Measurements from ENCODE around the gene PELO. TPM values are rescaled to one million over a fixed set of nuclear protein-coding genes. Genes with fewer than 3 reads are reported as not detected.
A peak's percentile ranks its signal among the peaks of the same experiment; 100 is the strongest.

The PELO gene
- total RNA-seq, 1 donor from 2014 or later, result 21.3 TPM

DNA sequence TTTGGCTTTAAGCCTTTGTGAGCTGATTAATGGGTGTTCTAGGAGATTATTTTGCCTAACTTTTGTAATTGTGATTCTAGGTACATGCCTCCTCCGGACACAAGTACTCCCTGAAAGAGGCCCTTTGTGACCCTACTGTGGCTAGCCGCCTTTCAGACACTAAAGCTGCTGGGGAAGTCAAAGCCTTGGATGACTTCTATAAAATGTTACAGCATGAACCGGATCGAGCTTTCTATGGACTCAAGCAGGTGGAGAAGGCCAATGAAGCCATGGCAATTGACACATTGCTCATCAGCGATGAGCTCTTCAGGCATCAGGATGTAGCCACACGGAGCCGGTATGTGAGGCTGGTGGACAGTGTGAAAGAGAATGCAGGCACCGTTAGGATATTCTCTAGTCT, 13.6 kb downstream of the PELO start:
- H3K27me3 ChIP-seq (ENCODE audit: control insufficient read depth, insufficient read depth, low read length), result no peaks in the 10 kb centered on the region
- H3K4me3 ChIP-seq (ENCODE audit: low read depth, low read length), result peak overlapping the region; percentile 75
- TF ChIP-seq, protein P1, sequence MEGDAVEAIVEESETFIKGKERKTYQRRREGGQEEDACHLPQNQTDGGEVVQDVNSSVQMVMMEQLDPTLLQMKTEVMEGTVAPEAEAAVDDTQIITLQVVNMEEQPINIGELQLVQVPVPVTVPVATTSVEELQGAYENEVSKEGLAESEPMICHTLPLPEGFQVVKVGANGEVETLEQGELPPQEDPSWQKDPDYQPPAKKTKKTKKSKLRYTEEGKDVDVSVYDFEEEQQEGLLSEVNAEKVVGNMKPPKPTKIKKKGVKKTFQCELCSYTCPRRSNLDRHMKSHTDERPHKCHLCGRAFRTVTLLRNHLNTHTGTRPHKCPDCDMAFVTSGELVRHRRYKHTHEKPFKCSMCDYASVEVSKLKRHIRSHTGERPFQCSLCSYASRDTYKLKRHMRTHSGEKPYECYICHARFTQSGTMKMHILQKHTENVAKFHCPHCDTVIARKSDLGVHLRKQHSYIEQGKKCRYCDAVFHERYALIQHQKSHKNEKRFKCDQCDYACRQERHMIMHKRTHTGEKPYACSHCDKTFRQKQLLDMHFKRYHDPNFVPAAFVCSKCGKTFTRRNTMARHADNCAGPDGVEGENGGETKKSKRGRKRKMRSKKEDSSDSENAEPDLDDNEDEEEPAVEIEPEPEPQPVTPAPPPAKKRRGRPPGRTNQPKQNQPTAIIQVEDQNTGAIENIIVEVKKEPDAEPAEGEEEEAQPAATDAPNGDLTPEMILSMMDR (IDR thresholded peaks at IDR 0.05; ENCODE audit: insufficient read depth, low read length, severe bottlenecking), result no peak
- FAIRE-seq (no peak), DNase-seq (ENCODE audit: low read depth) (no peak)
- peaks cover 2% of the 10 kb centered on the region for H3K36me3 ChIP-seq (ENCODE audit: control insufficient read depth, insufficient read depth, low read length)

DNA sequence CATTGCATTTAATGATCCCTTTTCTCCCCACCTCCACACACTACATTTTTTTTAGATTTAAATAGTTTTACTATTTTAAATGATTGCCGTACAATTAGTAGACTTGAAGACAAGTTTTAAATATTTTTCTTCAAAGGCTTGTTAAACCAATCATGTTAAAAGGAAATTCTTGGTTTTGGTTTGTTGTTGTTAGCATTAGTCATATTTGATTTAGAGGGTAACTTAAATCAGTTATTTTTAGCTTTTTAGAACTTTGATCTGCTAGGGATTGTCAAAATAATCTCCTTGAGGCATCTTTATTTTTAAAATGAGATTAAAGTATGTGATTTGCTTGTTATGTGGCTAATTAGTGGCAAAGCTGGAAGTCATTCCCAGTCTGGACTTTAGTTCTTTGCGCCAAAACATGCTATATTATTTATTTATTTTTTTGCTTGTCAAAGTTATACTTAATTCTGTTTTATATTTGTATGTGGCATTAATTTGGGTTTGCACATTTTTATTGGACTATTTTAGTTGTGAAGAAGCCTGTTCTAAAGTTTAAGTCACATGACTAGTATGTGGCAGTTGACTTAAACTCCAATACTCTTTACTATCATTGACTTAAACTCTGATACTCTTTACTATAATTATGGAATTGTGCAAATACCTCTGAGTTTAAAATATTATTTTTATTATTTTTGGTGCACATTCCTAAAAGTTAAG, 14.7 kb downstream of the PELO start:
- TF ChIP-seq, protein P1 (IDR thresholded peaks at IDR 0.05; ENCODE audit: insufficient read depth, low read length, severe bottlenecking), result no peak
- FAIRE-seq (no peak), DNase-seq (ENCODE audit: low read depth) (no peak)
- Histone ChIP-seq H3K4me3 (ENCODE audit: low read depth, low read length) (no peak overlapping the region), H3K36me3 (ENCODE audit: control insufficient read depth, insufficient read depth, low read length) (peaks cover 2% of the 10 kb centered on the region), H3K27me3 (ENCODE audit: control insufficient read depth, insufficient read depth, low read length) (no peaks in the 10 kb centered on the region)

DNA sequence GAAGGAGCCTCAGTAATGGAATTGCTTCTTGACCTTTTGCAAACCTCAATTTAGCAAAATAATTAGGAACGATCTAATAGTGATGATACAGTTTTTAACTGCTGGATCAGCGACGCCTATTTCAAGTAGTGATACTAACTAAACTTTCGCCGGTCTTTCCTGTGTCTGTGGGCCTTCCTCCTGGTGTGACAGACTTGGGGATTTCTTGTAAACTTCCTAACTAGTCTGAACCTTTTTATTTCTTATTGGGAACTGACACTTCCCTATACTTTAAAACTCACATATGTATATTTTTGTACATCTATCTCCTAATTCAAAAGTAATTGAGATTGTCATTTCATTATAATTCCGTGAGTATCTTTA, 15.2 kb downstream of the PELO start:
- FAIRE-seq (no peak), DNase-seq (ENCODE audit: low read depth) (no peak)
- Histone ChIP-seq H3K4me3 (ENCODE audit: low read depth, low read length) (no peak overlapping the region), H3K36me3 (ENCODE audit: control insufficient read depth, insufficient read depth, low read length) (peaks cover 2% of the 10 kb centered on the region), H3K27me3 (ENCODE audit: control insufficient read depth, insufficient read depth, low read length) (no peaks in the 10 kb centered on the region)
- TF ChIP-seq, protein P1 (IDR thresholded peaks at IDR 0.05; ENCODE audit: insufficient read depth, low read length, severe bottlenecking), result no peak

DNA sequence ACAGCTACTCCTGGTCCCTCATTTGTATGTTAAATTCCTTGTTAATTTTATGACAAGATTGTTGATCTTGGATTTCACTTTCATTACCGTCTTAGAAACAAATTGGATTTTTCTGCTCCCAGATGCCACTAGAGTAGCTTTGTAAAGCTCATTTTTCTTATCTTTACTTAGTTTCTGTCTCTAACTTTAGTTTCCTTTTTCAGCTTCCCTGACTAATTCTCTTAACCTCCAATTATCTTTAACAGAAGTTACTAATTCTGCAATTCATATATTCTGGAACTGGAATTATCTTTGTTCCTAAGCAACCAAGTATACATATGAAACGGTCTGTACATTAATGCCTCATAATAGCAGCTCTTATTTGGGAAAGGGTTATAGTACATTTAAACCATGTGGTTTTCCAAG, 16.7 kb downstream of the PELO start:
- H3K4me3 ChIP-seq (ENCODE audit: low read depth, low read length), result no peak overlapping the region
- H3K27me3 ChIP-seq (ENCODE audit: control insufficient read depth, insufficient read depth, low read length), result no peaks in the 10 kb centered on the region
- no peak for DNase-seq (ENCODE audit: low read depth)
- no peak for FAIRE-seq
- peaks cover 2% of the 10 kb centered on the region for H3K36me3 ChIP-seq (ENCODE audit: control insufficient read depth, insufficient read depth, low read length)
- TF ChIP-seq, protein P1 (IDR thresholded peaks at IDR 0.05; ENCODE audit: insufficient read depth, low read length, severe bottlenecking), result no peak

DNA sequence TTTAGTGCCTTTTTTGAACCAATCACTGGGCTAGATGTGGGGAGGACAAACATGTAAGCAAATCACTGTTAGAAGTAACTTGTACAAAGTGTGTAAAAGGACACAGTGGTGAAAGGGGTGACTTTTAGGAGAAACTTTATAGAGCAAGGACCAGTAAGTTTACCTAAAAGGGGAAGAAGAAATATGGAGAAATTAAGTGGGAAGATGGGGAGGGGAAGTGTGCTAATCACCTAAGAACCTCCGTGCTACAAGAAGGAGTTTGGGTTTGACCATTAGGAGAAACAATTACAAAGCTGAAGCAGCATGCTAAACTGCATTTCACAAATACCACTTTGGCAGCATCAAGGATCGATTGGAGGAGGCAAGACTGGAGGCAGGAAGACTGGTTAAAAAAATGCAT, 17.3 kb downstream of the PELO start:
- no peak overlapping the region for H3K4me3 ChIP-seq (ENCODE audit: low read depth, low read length)
- FAIRE-seq, result no peak

More for the DNA sequence above, 17.3 kb downstream of the PELO start:
- DNase-seq (ENCODE audit: low read depth), result no peak
- Histone ChIP-seq H3K27me3 (ENCODE audit: control insufficient read depth, insufficient read depth, low read length) (no peaks in the 10 kb centered on the region), H3K36me3 (ENCODE audit: control insufficient read depth, insufficient read depth, low read length) (peaks cover 2% of the 10 kb centered on the region)
- TF ChIP-seq, protein P1 (IDR thresholded peaks at IDR 0.05; ENCODE audit: insufficient read depth, low read length, severe bottlenecking), result no peak
